ENCODE results near the gene GSDME.
A peak's percentile ranks its signal among the peaks of the same experiment; 100 is the strongest.
"Not testable (repeated sequence)": the region's sequence is repeated elsewhere in the genome, so short reads cannot be mapped to it uniquely, and the experiment has no call there.

GSDME gene

DNA sequence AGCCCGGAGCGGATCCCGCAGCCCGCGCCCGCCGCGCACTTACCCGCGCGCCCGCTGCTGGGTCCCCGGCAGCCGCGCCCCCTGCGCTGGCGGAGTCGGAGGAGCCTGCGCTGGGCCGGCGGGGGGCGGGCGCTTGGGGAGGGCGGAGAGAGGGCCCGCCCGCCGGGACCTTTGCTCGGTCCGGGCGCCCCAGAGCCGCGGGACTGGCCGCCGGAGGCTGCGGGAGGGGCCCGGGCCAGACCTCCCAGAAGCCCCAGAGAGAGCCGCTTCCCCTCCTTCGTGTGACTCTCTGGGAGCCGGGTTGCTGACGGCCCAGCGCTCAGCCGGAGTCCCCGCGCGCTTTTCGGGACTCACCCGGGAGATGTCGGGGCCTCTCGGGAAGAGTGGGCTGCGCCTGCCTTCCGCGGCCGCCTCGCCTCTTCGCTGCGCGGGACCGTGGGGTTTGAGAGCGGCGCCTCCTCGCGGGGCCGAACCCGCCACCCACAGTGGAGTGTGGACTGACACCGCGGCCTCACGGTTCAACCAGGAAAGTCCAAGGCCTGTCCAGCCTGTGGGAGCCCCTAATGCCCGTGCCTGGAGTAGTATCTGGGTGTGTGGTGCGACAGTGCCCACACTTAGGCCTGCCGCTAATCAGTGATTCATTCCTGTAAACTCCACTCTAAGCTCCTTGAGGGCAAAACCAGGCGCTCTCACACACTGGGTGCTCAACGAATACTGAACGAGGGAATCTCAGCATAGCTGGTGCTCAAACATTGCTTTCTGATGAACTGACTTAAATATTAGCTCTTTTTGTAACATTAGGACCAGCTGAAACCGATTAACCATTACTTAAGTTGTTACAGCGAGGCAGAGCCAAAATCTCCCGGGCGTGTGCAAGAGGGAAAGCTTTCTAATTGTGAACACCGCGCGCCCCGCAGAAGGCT, at the start of gene GSDME:
TSS of gene GSDME (minus strand) at position 112 of the 923 bp plus-strand sequence. CDS start 7,690 bp downstream, outside the sequence.
- Histone ChIP-seq H3K36me3 (replicated peaks) (no peaks in the 10 kb centered on the region), H3K4me3 (peak within 1 kb of the TSS; percentile 58), H3K27me3 (ENCODE audit: low read depth) (no peaks in the 10 kb centered on the region), H3K9me3 (no peaks in the 10 kb centered on the region), H3K4me1 (peaks cover 4% of the 10 kb centered on the region)
- DNase-seq (ENCODE audit: low spot score in 2 of 2): peak; percentile 40 to 70
- in situ Hi-C loops (cut with MboI; ENCODE audit: low sequenced_read_pairs): no loop called here

DNA sequence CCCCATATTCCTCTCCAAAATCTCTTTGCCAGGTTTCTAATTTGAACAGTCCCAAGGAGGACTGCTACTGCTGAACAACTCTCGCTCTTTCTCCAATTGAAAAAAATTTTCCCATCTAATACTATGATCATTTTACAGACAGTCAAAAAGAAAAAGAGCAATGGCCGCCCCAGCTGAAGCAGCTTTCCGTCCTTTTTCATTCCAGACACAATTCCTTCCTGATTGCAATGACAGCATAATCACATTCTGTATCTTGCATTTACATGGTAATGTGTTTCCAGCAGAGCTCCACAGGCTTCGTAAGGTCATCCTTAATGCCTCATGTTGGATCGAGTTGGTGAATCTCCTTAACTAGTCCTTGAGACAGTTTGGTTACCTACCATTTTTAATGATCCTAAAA, 45.0 kb upstream of the GSDME start:
- in situ Hi-C loops (cut with MboI; ENCODE audit: low sequenced_read_pairs): no loop called here
- no peaks in the 10 kb centered on the region for H3K4me1 ChIP-seq
- H3K9me3 ChIP-seq: no peaks in the 10 kb centered on the region
- H3K27me3 ChIP-seq (ENCODE audit: low read depth): no peaks in the 10 kb centered on the region
- no peak overlapping the region for H3K4me3 ChIP-seq
- DNase-seq (ENCODE audit: low spot score in 2 of 2): no peak
- peaks cover 7% of the 10 kb centered on the region for H3K36me3 ChIP-seq (replicated peaks)

DNA sequence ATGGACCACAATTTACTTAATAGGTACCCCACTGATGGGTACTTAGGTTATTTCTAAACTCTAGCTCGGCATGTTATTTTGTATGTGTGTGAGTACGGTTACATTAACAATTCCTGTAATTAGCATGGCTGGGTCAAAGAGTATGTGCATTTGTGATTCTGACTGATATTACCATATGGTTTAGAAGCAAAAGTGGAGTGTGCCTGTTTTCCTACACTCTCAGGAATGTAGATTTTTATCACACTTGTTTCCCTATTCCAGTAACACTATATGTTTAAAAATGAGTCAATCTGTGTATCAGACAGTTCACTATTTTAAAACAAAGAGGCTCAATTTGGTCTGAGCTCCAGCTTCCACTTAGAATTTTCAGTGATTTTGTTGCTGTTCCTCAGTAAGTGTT, 44.6 kb upstream of the GSDME start:
- Histone ChIP-seq H3K4me3 (no peak overlapping the region), H3K27me3 (ENCODE audit: low read depth) (no peaks in the 10 kb centered on the region), H3K36me3 (replicated peaks) (peaks cover 7% of the 10 kb centered on the region), H3K4me1 (no peaks in the 10 kb centered on the region), H3K9me3 (no peaks in the 10 kb centered on the region)
- in situ Hi-C loops (cut with MboI; ENCODE audit: low sequenced_read_pairs): no loop called here
- DNase-seq (ENCODE audit: low spot score in 2 of 2): no peak

DNA sequence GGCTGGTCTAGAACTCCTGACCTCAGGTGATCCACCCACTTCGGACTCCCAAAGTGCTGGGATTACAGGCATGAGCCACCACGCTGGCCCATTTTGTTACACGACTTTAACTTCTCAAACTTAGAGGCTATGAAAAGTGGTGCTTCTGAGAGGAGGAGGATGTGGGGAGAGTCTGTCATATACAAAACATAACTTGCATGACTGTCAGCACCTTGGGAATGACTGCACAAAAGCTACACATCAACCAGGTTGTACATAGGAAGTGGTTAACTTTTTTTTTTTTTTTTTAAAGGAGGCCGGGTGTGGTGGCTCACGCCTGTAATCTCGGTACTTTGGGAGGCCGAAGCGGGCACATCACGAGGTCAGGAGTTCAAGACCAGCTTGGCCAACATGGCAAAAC, 43.4 kb upstream of the GSDME start:
- Histone ChIP-seq H3K4me3 (no peak overlapping the region), H3K27me3 (ENCODE audit: low read depth) (no peaks in the 10 kb centered on the region), H3K9me3 (no peaks in the 10 kb centered on the region), H3K36me3 (replicated peaks) (peaks cover 7% of the 10 kb centered on the region), H3K4me1 (no peaks in the 10 kb centered on the region)
- in situ Hi-C loops (cut with MboI; ENCODE audit: low sequenced_read_pairs): no loop called here
- no peak for DNase-seq (ENCODE audit: low spot score in 2 of 2)

DNA sequence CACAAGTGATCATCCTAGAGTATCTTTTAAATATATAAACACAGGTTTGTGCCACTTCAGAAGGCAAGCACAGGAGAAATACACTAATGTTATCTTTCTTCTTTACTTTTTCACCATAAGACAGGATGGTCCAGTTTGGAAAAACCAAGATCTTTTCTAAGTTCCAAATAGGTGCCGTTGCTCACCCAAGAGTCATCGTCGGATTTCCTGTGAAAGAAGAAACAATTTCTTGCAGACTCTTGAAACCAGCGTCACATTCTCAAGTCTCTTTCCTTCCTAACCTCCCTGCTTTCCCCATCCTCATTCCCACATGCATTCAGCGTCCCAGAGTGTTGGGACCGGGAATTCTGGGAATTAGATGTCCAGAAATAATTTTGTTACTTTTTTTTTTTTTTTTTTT, 42.8 kb upstream of the GSDME start:
- Histone ChIP-seq H3K27me3 (ENCODE audit: low read depth) (no peaks in the 10 kb centered on the region), H3K36me3 (replicated peaks) (peaks cover 4% of the 10 kb centered on the region), H3K4me1 (no peaks in the 10 kb centered on the region), H3K4me3 (no peak overlapping the region), H3K9me3 (no peaks in the 10 kb centered on the region)
- DNase-seq (ENCODE audit: low spot score in 2 of 2): no peak
- in situ Hi-C loops (cut with MboI; ENCODE audit: low sequenced_read_pairs): no loop called here

DNA sequence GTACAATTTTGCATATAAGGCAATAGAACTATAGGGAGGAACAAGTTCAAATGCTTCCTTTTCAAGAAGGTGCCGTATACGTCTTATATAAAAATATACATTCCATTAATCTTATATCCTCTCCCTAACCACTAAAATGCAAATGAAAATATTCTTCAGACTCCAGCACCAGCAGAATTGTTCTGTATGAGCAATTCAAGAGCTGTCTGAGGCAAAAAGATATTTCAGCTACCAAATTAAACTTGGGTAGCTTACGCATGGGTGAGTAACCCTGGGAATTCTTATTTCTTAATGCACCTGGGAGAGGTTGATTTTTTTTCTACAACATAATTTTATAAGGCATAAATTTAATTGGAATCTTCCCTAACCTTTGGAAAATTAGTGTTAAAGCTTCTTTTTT, 42.2 kb upstream of the GSDME start:
- in situ Hi-C loops (cut with MboI; ENCODE audit: low sequenced_read_pairs): no loop called here
- H3K36me3 ChIP-seq (replicated peaks): peaks cover 4% of the 10 kb centered on the region

DNA sequence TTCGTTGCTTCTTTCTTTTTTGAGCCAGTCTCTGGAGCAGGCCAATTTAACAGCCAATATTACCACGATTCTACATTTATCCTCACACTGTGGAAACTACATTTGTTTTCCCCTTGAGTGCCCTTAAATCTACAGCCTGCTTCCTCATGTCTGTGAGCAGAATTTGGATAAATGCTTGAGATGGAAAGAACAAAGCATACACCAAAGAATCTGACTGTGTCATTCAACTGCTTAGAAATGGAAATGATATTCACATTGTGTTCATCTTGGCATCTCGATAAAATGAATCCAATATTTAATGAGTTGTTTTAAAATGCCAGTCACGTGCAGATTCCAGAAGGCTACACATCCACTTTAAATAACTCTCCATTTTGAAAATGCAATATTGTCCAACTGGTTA, 41.0 kb upstream of the GSDME start:
- Histone ChIP-seq H3K36me3 (replicated peaks) (no peaks in the 10 kb centered on the region), H3K9me3 (no peaks in the 10 kb centered on the region), H3K27me3 (ENCODE audit: low read depth) (no peaks in the 10 kb centered on the region), H3K4me3 (no peak overlapping the region), H3K4me1 (no peaks in the 10 kb centered on the region)
- no peak for DNase-seq (ENCODE audit: low spot score in 2 of 2)
- in situ Hi-C loops (cut with MboI; ENCODE audit: low sequenced_read_pairs): no loop called here

More for the DNA sequence above, 42.2 kb upstream of the GSDME start:
- no peak for DNase-seq (ENCODE audit: low spot score in 2 of 2)
- no peaks in the 10 kb centered on the region for H3K9me3 ChIP-seq
- no peaks in the 10 kb centered on the region for H3K27me3 ChIP-seq (ENCODE audit: low read depth)
- no peak overlapping the region for H3K4me3 ChIP-seq
- no peaks in the 10 kb centered on the region for H3K4me1 ChIP-seq

DNA sequence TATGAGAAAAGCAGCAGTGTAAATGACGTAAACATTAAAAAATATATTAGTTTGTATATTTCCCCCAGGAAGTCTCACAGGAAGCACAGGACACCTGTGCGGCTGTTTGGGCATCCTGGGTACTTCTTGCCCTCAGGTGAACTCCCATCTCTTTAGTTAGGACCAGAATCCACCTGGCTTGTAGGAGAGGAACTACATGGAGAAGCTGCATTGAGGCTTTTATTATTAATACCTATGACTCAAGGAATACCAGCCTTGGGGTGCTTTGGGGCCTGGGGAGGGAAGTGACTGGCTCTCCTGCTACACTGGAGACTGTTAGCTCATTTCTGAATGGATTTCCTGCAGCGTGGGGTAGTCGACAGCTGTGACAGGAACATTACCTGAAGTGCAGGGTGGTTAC, 40.0 kb upstream of the GSDME start:
- in situ Hi-C loops (cut with MboI; ENCODE audit: low sequenced_read_pairs): no loop called here
- H3K4me1 ChIP-seq: no peaks in the 10 kb centered on the region
- H3K27me3 ChIP-seq (ENCODE audit: low read depth): no peaks in the 10 kb centered on the region
- no peak for DNase-seq (ENCODE audit: low spot score in 2 of 2)
- no peak overlapping the region for H3K4me3 ChIP-seq
- H3K36me3 ChIP-seq (replicated peaks): no peaks in the 10 kb centered on the region
- H3K9me3 ChIP-seq: no peaks in the 10 kb centered on the region

DNA sequence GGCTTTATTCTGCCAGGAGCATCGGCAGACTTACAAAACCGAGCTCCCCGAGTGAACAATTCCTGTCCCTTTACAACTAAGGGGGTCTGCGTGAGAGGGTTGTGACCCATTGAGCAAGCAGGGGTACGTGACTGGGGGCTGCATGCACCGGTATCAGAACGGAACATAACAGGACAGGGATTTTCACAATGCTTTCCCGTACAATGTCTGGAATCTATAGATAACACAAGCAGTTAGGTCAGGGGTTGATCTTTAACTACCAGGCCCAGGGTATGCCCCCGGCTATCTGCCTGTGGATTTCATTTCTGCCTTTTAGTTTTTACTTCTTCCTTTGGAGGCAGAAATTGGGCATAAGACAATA, 38.1 kb upstream of the GSDME start:
- H3K9me3 ChIP-seq: no peaks in the 10 kb centered on the region
- in situ Hi-C loops (cut with MboI; ENCODE audit: low sequenced_read_pairs): no loop called here
- H3K4me3 ChIP-seq: no peak overlapping the region
- no peak for DNase-seq (ENCODE audit: low spot score in 2 of 2)
- H3K27me3 ChIP-seq (ENCODE audit: low read depth): no peaks in the 10 kb centered on the region
- H3K36me3 ChIP-seq (replicated peaks): no peaks in the 10 kb centered on the region
- no peaks in the 10 kb centered on the region for H3K4me1 ChIP-seq

DNA sequence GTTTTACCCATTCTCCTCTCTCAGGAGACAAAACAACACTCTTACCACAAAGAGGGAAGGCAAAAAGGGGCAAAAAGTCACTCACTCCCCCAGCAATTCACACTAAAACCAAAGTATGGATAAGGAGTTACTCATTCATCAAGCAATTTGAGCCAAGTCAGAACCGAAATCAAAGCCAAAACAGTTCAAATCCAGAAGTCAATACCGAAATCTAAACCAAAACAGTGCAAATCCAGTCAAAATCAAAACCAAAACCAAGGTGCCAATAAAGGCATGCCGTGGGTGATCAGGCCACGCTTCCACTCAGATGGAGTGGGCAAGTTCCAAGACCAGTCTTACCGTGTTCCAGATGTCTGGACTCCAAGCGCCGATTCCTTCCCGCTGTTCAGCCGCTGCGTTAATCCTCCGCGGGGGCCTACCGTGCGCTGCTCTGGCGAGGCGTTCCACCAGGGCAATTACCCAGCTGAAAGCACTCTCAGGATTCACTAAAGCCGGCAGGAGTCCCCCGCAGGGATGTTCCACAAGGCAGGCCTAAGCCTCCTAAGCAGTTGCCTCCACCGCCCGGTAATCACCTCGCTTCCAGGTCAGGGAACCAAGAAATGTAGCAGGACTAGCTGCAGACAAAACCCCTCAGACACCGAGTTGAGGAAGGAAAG, 37.6 kb upstream of the GSDME start:
- H3K4me3 ChIP-seq; in situ Hi-C loops (cut with MboI; ENCODE audit: low sequenced_read_pairs); DNase-seq (ENCODE audit: low spot score in 2 of 2); H3K4me1 ChIP-seq; H3K27me3 ChIP-seq (ENCODE audit: low read depth); H3K9me3 ChIP-seq; H3K36me3 ChIP-seq (replicated peaks): not testable (repeated sequence)

DNA sequence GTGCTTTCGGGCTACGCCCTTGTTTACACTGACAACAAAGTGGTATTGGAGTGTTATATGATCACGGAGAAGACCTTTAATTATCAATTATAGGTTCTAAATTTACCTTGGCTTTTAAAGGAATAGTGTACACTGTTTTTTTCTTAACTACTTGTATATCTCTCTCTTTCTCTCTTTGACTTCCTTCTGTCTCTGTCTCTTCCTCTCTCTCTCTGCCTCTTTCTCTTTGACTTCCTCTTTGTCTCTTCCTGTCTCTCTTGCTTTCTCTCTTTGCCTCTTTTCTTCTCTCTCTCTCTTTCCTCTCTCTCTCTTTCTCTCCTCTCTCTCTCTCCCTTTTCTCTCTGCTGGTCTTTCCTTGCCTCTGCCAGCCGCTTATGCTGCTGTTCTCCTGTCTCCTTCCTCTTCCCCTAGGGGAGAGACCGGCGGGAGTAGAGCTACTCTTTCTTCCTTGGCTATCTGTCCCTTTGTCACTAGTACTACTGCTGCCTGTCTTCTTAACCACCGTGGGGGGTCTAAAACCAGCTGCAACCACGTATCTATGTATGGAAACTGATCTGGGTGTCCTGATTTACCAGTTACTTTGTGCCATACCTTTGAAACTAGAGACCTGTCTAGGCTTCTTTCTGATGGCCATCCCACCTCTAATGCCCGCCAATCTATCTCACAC, 36.9 kb upstream of the GSDME start:
- Histone ChIP-seq H3K4me1 (no peaks in the 10 kb centered on the region), H3K27me3 (ENCODE audit: low read depth) (no peaks in the 10 kb centered on the region), H3K4me3 (no peak overlapping the region), H3K9me3 (no peaks in the 10 kb centered on the region), H3K36me3 (replicated peaks) (no peaks in the 10 kb centered on the region)
- in situ Hi-C loops (cut with MboI; ENCODE audit: low sequenced_read_pairs): no loop called here
- DNase-seq (ENCODE audit: low spot score in 2 of 2): no peak

DNA sequence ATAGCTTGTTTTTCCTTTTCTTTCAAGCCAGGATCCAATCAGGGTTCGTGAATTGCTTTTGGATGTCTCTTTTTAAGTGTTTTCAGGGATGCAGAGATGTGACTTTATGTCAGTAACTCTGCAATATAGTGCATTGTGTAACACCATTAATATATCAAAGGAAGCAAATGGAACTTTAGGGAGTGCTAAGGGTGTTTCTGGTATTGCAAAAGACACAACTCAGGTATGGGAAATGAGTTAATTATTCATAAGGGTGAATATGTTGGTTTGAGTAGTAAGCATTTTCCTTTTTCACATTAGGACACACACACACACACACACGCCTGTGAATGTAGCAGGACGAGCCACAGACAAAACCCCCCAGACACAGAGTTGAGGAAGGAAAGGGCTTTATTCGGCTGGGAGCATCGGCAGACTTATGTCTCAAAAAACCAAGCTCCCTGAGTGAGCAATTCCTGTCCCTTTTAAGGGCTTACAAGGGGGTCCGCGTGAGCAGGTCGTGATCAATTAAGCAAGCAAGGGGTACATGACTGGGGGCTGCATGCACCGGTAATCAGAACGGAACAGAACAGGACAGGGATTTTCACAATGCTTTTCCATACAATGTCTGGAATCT, 31.8 kb upstream of the GSDME start:
- Histone ChIP-seq H3K36me3 (replicated peaks) (no peaks in the 10 kb centered on the region), H3K9me3 (no peaks in the 10 kb centered on the region), H3K4me3 (no peak overlapping the region), H3K4me1 (no peaks in the 10 kb centered on the region), H3K27me3 (ENCODE audit: low read depth) (no peaks in the 10 kb centered on the region)
- in situ Hi-C loops (cut with MboI; ENCODE audit: low sequenced_read_pairs): no loop called here
- DNase-seq (ENCODE audit: low spot score in 2 of 2): no peak

DNA sequence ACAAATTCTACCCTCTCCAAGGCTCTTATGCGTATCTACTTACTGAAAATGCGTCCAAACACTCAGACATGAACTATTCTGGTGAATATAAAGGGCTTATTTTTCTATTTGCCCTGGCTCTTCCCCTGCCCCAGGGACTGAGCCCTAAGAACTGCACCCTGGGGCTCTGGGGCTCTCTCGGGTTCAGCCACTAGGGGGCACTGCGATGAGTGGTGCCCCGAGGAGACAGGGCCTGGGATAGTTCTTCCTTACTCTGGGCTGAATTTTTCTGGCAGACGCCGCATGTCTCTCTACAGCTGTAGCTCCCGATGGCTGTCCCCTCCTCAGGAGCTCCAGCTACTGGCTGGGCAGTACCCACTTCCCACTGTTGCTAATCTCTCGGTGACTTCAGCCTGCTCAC, 30.8 kb upstream of the GSDME start:
- H3K4me3 ChIP-seq: no peak overlapping the region

DNA sequence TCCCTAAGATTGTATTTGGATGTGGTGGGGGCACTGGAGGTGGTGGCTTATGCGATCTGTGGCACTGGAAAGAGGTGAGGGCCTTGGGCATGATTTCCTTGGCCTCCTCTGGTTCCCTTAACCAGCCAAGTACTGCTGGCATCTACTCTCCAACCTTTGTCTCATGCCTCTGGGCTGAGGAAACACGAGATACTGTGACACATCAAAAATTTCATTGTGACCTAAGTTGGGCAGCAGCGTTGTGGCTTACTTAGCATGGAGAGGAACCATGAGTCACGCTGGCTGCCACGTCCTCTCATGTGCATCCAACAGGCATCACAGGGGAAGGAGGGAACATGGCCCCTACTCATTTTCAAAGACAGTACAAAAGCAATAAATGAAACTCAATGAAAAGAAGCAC, 29.7 kb upstream of the GSDME start:
- no peak for DNase-seq (ENCODE audit: low spot score in 2 of 2)
- Histone ChIP-seq H3K27me3 (ENCODE audit: low read depth) (no peaks in the 10 kb centered on the region), H3K36me3 (replicated peaks) (no peaks in the 10 kb centered on the region), H3K9me3 (no peaks in the 10 kb centered on the region), H3K4me1 (no peaks in the 10 kb centered on the region), H3K4me3 (no peak overlapping the region)
- in situ Hi-C loops (cut with MboI; ENCODE audit: low sequenced_read_pairs): no loop called here

More for the DNA sequence above, 30.8 kb upstream of the GSDME start:
- H3K27me3 ChIP-seq (ENCODE audit: low read depth): no peaks in the 10 kb centered on the region
- in situ Hi-C loops (cut with MboI; ENCODE audit: low sequenced_read_pairs): no loop called here
- H3K36me3 ChIP-seq (replicated peaks): no peaks in the 10 kb centered on the region
- DNase-seq (ENCODE audit: low spot score in 2 of 2): no peak
- H3K9me3 ChIP-seq: no peaks in the 10 kb centered on the region
- H3K4me1 ChIP-seq: no peaks in the 10 kb centered on the region
